GM21723 (cell line): ENCODE data around the gene TAS2R46.
"Not testable (repeated sequence)": the region's sequence is repeated elsewhere in the genome, so short reads cannot be mapped to it uniquely, and the experiment has no call there.

Experiments
- ATAC-seq: cut with Tn5 transposase; IDR thresholded peaks from one replicate; pipeline ENCODE4 v1.9.1; 2021; ENCODE audit warnings: mild to moderate bottlenecking, moderate library complexity; ENCODE audit not compliant: unreplicated experiment

Gene TAS2R46

DNA sequence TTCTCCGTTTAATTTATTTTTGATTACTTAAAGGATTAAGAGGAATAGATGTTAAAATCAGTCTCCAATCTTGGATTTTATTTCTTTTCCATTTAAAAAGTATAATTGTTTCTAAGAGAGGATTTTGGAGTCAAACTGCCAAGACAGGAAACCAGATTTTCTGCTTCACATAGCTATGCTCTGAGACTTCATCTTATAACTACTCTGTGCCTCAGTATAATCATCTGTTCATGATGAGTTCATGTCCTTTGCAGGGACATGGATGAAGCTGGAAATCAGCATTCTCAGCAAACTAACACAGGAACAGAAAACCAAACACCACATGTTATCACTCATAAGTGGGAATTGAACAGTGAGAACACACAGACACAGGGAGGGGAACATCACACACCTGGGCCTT is 21.9 kb downstream of the TAS2R46 start:
- no peak for ATAC-seq

- ATAC-seq: no peak
These were observed 22.9 kb downstream of the TAS2R46 start for GRCh38 chr12:11039171-11039570.

DNA sequence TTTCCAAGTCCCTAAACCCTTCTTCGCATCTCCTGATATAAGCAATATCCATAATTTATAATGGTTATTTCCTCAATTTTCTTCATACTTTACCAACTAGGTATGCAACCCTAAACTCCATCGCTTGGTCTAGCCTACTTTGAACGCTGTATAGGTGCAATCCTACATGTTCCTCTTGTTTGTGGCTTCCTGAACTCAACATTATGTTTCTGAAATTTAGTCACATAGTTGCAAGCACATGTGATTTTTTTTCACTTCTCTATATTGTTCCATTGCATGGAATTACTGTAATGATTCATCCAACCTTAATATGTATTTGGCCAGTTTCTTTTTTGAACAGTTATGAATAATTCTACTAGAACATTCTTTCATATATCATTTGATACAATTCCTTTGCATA is 28.1 kb downstream of the TAS2R46 start:
- not testable (repeated sequence) for ATAC-seq

- ATAC-seq: no peak
These were observed 30.8 kb downstream of the TAS2R46 start, which contains the start of gene TAS2R31 for GRCh38 chr12:11031307-11031706. TAS2R31 (minus strand) TSS chr12:11031407; CDS start chr12:11031335, 72 bp downstream.

- no peak for ATAC-seq
These were observed 36.0 kb downstream of the TAS2R46 start for GRCh38 chr12:11026118-11026517.

DNA sequence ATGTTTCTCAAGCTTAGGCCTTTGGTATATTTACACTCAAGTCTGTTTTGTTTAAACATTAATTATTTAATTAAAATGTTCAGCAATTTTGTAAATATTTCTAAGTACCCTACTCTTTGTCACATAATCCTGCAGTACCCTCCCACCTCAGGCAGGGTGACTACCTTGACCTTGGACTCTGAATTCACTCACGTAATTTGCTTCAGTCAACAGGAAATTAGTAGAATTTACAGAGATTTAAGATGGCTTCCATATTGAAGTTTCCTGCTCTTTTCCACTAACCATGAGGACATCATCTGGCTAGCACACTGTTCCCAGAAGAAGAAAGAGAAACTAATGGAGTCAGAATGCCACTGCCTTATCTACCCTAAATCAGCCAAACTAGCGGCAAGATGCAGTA is 38.7 kb downstream of the TAS2R46 start:
- no peak for ATAC-seq

- no peak for ATAC-seq
These were observed 39.6 kb downstream of the TAS2R46 start, which contains the start of gene TAS2R19 for GRCh38 chr12:11022520-11022919. TAS2R19 (minus strand) TSS chr12:11022620; CDS start chr12:11022571, 49 bp downstream.

DNA sequence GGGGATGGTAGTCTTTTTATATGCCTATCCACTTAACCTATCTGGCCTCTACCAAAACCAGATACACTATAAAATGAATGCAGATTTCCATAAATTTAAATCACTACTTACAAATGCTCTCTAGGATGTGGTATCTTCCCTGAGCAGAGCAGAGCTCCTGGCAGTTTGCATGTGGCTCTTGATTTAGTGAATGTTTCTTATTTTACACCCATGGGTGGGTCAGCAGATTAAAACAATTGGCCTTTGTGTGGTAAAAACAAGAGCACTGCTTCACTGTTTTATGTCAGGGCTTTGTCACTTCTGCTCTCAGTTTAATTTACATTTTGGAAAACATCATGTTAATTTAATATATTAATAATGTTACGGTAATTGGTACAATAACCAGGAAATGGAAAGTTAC is 45.2 kb downstream of the TAS2R46 start:
- ATAC-seq: no peak

GRCh38 chr12:11015775-11016430 is 46.2 kb downstream of the TAS2R46 start:
- no peak for ATAC-seq

GRCh38 chr12:11014234-11014633 is 47.9 kb downstream of the TAS2R46 start:
- ATAC-seq: no peak
